Prostate gland (tissue), 2 donors: Measurements from ENCODE around the gene SLIT3.

Source experiments
- POLR2A ChIP-seq: fragments of 450-650 bp; IDR thresholded peaks from one replicate; pipeline ENCODE4 v1.6.1; 2016; ENCODE audit warnings: antibody characterized with exemption, mild to moderate bottlenecking
- TF ChIP-seq, protein P1 (sequence below), 4 experiments: fragments of 200-600 bp in 2 of 4; fragments of 450-650 bp in 2 of 4; sonication (generic) in 2 of 4; IDR thresholded peaks; 1 replicate in 3 of 4; 2 replicates in 1 of 4; pipeline ENCODE4 v1.5.1; 2016 to 2019; ENCODE audit warnings: antibody characterized with exemption in 4 of 4, mild to moderate bottlenecking in 2 of 4, moderate library complexity in 2 of 4

DNA sequence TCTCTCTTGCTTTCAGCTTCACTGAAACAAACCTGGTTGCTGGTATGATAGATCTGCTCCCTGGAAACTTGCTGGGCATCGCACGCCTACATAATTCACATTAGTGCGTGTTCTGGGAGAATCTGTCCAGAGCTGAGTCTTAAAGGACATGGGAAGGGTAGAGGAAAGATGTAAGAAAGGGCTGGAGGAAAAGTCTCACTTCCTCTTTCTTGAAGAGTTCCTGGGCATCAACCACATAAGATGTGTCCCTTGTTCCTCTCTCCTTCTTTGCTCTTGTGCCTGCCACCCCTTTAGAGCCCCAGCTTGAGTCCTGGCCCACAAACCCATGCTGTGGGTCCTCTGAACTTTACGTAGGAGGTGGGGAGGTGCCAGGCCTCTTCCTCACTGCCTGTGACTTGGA lies 516.5 kb downstream of the SLIT3 start:
- TF ChIP-seq, protein P1, sequence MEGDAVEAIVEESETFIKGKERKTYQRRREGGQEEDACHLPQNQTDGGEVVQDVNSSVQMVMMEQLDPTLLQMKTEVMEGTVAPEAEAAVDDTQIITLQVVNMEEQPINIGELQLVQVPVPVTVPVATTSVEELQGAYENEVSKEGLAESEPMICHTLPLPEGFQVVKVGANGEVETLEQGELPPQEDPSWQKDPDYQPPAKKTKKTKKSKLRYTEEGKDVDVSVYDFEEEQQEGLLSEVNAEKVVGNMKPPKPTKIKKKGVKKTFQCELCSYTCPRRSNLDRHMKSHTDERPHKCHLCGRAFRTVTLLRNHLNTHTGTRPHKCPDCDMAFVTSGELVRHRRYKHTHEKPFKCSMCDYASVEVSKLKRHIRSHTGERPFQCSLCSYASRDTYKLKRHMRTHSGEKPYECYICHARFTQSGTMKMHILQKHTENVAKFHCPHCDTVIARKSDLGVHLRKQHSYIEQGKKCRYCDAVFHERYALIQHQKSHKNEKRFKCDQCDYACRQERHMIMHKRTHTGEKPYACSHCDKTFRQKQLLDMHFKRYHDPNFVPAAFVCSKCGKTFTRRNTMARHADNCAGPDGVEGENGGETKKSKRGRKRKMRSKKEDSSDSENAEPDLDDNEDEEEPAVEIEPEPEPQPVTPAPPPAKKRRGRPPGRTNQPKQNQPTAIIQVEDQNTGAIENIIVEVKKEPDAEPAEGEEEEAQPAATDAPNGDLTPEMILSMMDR (IDR thresholded peaks at IDR 0.05): no peak
- no peak for TF ChIP-seq POLR2A
